GM21786 (cell line): ENCODE results near the gene LYSMD1.
A peak's percentile ranks its signal among the peaks of the same experiment; 100 is the strongest.
"Not testable (repeated sequence)": the region's sequence is repeated elsewhere in the genome, so short reads cannot be mapped to it uniquely, and the experiment has no call there.

ENCODE experiments used
- ATAC-seq: cut with Tn5 transposase; IDR thresholded peaks from one replicate; pipeline ENCODE4 v1.9.1; 2021; ENCODE audit not compliant: unreplicated experiment

LYSMD1 gene, protein sequence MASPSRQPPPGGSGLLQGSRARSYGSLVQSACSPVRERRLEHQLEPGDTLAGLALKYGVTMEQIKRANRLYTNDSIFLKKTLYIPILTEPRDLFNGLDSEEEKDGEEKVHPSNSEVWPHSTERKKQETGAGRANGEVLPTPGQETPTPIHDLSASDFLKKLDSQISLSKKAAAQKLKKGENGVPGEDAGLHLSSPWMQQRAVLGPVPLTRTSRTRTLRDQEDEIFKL

GRCh38 chr1:151165738-151166504 is at the start of gene LYSMD1, which contains the start of gene SCNM1:
Gene LYSMD1 (minus strand): TSS chr1:151165902. CDS start chr1:151165258, 644 bp downstream.
Gene SCNM1 (plus strand): TSS chr1:151166144. CDS start chr1:151166153, 9 bp downstream.
- ATAC-seq, result peak; percentile 88

GRCh38 chr1:151213560-151213959 is 47.9 kb upstream of the LYSMD1 start:
- no peak for ATAC-seq

GRCh38 chr1:151211972-151212705 is 46.4 kb upstream of the LYSMD1 start:
- no peak for ATAC-seq

- ATAC-seq, result no peak
Observed at GRCh38 chr1:151210830-151211229, 45.1 kb upstream of the LYSMD1 start.

DNA sequence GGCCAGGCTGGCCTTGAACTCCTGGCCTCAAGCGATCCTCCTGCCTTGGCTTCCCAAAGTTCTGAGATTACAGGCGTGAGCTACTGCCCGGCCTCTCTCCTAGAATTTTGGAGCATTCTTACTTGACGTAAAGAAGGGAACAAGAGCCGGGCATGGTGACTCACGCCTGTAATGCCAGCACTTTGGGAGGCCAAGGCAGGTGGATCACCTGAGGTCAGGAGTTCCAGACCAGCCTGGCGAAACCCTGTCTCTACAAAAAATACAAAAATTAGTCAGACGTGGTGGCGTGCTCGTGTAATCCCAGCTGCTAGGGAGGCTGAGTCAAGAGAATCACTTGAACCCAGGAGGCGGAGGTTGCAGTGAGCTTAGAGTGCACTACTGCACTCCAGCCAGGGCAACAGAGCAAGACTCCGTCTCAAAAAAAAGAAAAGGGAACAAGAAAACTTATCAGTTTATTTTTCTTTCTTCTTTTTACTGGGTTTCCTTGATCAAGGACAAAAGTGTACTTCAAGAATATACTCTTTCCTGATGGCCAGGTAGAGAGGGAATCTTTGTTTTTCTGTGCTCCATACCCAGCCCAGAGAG is 39.8 kb upstream of the LYSMD1 start:
- ATAC-seq, result not testable (repeated sequence)

DNA sequence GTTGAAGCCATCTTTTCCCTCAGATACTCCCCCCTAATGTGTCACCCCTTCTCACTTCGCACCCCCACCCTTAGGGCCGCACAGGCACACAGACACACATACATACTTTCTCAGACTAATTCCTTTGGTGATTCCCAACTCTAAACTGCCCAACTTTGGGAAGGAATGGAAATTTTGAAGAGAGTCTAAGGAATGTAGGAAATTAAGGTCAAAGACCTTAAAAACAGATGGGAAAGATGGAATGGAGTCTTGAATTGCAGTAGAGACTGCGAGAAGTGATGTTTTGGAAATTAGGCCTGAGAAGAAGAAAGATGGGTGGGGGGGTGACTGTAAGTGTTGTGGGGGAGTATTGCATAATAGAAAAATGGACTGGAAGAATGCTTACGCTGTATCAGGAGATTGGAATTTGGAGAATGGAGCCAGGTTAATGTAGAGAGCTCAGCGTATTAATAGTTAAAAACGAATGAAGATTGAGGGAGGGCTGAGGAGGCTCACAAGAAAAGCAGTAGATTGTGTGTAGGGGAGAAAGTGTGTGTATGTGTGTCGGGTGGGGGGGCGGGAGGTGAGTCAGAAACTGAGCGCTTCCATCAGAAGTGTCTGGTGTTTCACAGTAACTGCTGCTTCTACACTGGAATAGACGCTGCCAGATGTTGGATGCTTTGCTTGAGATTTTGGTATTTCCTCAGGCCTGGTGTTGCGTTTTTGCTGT is 34.3 kb upstream of the LYSMD1 start:
- ATAC-seq, result no peak

DNA sequence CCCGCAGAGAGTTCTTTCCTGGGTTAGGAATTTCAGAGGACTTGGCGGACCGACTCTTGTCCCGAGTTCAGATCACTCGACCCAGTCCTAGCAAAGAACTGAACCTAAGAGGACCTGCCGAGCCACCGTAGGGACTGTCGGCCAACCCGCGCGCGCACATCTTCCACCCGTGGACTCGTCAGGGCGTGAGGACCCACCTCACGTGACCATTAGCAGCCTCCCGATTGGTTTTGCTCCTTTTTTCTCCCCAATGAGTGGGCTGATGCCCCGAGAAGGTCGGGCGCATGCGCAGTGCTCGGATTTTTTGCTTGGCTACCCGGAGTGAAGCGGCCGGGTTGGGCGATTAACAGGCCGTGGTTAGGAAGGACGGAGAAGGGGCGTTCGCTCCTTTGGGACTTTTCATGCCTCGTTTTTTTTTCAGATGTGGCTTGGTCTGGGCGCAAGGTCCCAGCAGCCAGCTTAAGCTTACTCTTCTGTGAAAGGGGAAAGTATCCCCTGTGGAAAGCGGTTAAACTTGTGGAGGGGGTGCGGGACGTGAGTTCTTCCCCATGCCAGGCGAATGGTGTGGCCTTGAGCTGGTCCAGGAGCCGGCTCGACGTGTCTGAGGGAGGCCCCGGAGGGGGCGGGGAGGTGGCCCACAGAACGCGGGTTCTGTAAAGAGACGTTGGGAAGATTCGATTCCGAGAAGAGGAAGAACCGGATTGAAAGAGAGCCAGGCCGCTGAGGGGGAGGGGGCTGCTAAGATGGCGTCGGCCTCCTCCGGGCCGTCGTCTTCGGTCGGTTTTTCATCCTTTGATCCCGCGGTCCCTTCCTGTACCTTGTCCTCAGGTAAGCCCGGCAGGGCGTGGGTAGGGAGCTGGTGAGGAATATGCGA is 32.8 kb upstream of the LYSMD1 start, which contains the start of gene PIP5K1A:
TSS of gene PIP5K1A (plus strand) at position 299 of the 874 bp plus-strand sequence. CDS start at position 744, 445 bp downstream.
- peak; percentile 86 for ATAC-seq

- ATAC-seq, result no peak
Observed at GRCh38 chr1:151197863-151198253, 32.2 kb upstream of the LYSMD1 start.

GRCh38 chr1:151196292-151196800 is 30.6 kb upstream of the LYSMD1 start:
- ATAC-seq, result no peak

- not testable (repeated sequence) for ATAC-seq
Observed at GRCh38 chr1:151194894-151195594, 29.3 kb upstream of the LYSMD1 start.

- no peak for ATAC-seq
Observed at GRCh38 chr1:151193856-151194255, 28.2 kb upstream of the LYSMD1 start.

DNA sequence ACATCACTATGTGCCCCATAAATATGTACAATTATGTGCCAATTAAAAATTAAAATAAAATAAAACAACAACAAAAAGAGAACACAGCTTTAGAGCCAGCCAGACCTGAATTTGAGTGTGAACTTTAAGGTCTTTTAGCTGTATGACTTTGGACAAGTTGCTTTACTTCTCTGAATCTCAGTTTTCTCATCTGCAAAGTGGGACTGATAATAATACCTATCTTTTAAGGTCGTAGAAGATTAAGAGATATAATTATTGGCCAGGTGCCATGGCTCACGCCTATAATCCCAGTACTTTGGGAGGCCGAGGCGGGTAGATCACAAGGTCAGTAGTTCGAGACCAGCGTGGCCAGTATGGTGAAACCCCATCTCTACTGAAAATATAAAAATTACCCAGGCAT is 27.6 kb upstream of the LYSMD1 start:
- ATAC-seq, result no peak

GRCh38 chr1:151192047-151192446 is 26.3 kb upstream of the LYSMD1 start:
- ATAC-seq, result no peak

GRCh38 chr1:151189637-151190445 is 24.1 kb upstream of the LYSMD1 start, which contains the start of gene VPS72:
Gene VPS72 (minus strand): TSS chr1:151190197. CDS start chr1:151190121, 76 bp downstream.
- ATAC-seq, result peak; percentile 85

GRCh38 chr1:151188667-151189066 is 23.0 kb upstream of the LYSMD1 start:
- ATAC-seq, result not testable (repeated sequence)

GRCh38 chr1:151187205-151187604 is 21.5 kb upstream of the LYSMD1 start:
- ATAC-seq, result no peak

GRCh38 chr1:151184211-151184610 is 18.5 kb upstream of the LYSMD1 start:
- ATAC-seq, result no peak
